Measurements from ENCODE around the gene SHROOM3.

SHROOM3 gene

DNA sequence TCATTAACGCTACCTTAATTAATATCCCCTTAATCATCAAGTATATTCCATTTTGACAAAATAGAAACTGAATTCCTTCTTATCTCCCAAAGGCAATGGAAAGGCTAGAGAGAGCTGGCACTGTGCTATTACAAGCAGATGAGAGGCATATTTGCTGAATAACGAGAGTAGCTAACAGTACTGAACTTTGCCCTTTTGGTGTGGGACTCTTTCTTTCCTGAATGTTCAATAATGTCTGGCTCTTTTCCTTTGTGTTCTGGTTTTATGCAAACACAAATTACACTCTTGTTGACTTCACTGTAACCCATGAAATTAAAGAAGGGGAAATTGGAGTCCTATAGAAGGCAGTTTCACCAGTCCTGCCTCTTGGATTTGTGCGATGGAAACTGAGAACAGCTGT lies 63.5 kb downstream of the SHROOM3 start:
- peak; percentile 1 for DNase-seq

DNA sequence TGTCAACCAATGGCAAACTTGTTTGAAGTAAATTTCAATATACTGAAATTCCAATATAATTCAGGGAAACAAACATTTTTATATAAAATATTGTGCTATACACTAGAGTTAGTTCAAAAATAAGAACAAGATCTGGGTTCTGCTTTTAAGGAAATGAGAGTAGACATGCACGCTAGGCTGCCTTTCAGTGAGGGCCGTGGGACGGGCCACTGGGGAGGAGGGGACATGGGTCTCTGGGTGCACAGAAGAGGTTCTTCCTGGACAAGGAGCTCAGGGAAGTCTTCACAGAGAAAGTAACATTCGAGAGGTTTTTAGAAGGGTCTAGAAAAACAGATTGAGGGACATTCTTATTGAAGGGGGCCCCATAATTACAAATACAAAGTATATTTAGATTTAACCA lies 64.4 kb downstream of the SHROOM3 start:
- DNase-seq: no peak

DNA sequence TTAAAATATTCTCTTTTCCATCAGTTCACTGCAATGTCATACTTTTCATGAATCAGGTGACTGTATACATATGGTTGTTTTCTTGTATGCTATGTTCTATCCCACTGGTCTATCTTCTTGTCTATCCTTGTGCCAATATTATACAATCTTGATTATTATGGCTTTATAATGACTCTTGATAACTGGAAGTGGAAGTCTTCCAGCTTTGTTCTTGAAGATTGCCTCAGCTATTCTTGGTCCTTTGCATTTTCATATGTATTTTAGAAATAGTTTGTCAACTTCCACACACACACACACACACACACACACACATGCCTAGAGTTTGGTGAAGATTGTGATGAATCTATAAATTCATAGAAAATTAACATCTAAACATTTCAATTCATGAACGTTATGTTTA lies 67.9 kb downstream of the SHROOM3 start:
- no peak for DNase-seq

DNA sequence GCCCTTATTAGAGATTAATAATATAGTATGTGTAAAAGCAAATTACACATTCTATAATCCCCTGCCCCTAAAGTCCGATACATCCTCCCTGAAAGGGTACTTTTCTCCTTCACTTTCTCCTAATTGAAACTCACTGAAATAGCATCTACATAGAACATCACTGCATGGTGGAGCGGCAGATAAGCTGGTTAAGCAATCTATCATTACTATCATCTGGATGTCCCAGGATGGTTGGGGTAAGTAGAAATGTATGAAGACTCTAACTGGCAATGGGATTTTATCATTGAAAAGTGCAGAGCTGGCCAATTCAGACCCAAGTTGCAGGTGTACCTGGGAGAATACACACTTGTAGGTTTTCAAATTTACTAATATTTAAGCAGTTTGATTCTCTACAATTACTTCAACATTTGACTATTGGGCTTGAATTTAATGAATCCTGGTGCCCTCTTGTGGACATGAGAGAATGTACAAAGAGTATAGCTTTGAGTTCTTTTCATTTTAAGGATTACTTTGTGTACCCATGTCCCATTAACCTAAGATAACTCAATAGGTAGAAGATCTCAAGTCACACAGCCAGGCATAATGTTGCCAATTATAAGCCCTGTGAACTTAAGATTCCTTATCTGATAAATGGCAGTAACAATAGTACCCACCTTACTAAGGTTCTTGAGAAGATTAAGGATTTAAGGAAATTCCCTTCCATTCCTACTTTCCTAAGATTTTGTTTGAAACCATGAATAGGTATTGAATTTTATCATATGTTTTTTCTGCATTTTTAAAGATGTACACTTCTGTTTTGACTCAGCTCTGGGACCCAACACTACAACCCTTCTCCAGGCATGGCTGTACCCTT lies 69.8 kb downstream of the SHROOM3 start:
- DNase-seq: peak; percentile 6

DNA sequence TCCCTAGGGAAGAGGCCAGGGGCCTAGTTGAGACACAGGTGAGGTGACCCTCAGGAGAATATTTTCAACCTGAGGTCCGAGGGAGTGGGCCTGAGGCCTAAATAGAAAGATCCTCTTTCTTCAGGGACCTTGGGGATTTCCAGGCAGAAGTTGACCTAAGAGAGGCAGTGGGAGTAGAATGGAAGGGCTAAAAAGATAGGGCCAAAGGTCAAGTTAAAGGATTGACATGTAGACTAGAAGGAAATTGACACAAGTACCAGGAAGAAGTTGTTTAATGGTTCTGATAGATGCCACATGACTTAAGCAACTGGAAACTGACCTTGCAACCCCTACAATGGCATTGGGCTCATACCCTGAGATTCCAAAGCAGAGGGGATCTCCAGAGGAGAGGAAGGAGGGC lies 76.9 kb downstream of the SHROOM3 start:
- DNase-seq: no peak

DNA sequence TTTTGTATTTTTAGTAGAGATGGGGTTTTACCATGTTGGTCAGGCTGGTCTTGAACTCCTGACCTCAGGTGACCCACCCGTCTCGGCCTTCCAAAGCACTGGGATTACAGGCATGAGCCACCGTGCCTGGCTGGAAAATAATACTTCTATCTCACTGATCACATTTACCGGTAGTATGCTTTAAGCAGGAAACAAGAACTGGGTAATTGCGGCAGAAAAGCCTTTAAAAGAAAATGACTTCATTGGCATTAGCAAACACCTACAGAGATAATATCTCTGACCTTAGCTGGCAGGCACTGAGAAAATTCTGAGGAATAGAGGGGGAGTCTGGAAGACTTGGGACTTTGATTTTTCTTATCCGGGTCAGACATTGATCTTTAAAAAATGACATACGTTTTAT lies 78.5 kb downstream of the SHROOM3 start:
- no peak for DNase-seq

DNA sequence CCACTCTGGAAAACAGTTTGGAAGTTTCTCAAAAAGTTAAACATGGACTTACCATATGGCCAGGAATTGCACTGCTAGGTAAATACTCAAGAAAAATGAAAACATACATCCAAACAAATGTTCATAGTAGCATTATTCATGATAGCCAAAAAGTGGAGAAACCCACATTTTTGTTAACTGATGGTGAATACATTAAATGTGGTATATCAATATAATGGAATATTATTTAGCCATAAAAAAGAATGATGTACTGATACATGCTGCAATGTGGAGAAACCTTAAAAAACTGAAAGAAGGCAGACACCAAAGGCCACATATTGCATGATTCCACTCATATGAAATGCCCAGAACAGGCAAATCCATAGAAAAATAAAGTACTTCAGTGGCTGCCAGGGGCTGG lies 79.1 kb downstream of the SHROOM3 start:
- no peak for DNase-seq

DNA sequence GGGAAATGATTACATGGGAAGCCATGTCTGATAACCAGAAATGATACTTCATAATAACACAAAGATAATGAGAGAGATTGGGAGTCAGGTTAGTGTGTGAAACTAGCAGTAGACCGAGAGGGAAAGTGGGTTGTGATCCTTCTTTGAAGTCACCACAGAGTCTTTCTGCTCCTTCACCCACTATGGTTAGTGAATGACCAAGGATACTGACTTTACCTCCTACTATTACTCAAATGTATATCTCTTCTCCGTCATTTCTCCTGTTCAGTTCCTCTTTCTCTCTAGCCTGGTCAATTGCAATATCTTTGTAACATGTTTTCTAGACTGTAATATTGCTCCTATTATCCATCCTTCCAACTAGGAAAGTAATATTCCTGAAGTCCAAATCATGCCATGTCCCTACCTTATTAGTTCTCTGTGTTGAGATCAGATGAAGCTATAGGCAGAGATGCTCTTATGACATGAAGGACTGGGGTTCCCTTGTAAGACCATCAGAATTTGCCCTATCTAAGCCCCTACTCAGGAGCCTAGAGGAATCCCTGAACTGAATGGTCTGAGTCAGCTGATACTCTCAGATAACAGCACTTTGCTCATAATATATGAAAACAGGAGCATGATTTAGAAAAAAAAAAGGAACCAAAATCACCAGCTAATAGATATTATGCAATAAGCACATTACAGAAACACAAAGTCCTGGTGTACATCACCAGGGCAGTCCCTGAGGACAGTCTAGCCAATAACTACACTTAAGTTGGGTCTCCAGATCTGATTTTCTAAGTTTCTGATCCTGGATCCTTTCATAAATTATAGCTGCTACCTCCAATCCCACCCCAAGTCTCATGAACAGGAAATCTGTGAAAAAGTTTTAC lies 81.2 kb downstream of the SHROOM3 start:
- no peak for DNase-seq

DNA sequence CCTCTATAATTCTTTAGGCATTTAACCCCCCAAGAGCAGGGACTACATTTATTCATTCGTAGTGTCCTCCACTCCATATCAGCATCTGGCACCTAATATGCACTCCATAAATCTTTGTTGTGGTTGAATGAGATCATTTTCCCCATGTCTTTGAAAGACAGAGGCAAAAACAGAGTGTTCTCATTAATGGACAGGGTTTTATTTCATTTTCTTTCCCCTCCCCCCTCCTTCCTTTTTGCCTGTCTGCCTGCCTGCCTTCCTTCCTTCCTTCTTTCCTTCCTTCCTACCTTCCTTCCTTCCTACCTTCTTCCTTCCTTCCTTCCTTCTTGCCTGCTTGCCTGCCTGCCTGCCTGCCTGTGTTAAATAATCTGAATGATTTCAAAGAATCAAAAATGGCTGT lies 83.2 kb downstream of the SHROOM3 start:
- DNase-seq: no peak

DNA sequence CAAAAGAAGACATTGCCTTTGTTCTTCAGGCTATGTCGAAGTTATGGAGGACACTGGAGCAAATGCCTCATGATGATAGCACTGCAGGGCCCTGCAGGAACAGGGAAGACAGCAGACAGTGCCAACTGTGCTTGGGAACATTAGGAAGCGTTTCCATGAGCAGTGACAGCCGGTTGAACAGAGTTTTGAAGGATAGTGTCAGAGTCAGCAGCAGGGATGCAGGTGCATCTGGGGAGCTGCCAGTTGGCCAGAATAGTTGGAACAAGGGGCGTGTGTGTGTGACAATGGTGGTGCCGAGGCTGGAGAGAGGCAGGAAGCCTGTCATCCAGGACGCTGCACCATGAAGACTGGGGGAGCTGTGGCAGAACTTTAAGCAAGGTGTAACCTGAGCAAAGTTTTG lies 88.6 kb downstream of the SHROOM3 start:
- no peak for DNase-seq

DNA sequence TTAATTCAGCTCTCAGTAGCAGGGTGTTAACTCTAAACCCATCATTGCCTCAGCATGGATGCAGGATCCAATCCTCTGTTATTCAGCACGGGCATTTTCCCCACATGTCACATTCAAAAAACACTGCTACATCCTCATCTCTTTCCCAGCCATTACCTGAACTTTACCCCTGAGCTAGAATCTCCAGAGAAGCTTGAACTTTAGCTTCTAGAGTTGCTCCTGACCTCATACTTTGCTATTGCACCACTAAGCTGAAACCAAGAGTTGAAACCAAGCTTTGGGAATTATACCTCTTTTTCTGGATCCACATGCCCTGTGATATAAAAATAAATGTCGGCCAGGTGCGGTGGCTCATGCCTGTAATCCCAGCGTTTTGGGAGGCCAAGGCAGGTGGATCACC lies 90.7 kb downstream of the SHROOM3 start:
- DNase-seq: no peak

DNA sequence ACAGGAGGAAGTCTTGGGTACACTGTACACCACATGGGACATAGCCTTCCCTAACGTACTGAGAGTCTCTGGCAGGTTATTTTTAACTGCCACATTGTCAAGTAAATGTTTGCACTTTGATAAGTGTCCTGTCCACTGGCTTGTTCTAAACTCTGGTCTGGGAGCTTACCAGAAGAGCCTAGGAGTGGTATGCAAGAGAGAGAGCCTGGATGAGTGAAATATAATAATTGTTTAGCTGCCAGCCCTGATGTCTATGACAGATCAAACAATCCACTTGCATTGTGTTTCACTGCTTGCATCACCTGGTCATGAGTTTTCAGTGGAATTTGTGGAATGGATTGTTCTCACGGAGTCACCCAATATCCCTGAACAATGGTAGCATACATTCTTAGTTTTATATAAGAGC lies 91.6 kb downstream of the SHROOM3 start:
- no peak for DNase-seq

DNA sequence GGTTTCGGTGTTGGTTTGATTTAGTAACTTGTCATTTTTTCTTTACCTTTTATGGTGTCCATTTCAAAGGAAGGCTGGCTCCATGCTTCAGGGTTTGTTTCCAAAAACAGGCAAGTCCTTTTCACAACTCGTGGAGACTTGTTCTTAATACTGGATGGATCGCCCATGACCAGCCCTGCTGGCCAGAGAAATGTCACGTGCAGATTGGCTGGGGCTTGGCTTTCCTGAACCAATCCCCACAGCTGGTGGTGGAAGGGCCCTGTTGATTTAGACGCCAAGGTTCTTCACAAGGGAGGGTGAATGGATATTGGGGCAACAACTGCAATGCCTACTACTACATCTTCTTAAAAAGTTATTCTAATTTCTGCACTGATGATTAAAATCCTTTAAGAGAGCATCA lies 92.6 kb downstream of the SHROOM3 start:
- DNase-seq: no peak

DNA sequence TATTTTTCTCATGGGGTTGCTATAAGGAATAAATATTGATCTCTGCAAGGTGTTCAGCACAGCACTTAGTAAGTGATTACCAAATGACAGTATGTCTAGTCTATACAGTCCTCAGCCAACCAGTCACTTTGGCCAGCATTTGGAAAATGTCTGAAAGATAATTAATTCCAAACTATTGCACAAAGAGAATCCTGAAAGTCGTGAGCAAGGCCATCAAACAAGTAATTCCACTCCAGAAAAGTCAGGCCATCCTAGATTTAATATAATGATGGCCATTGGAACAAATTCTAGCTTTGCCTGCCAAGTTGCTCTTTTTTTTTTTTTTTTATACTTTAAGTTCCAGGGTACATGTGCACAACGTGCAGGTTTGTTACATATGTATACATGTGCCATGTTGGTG lies 96.6 kb downstream of the SHROOM3 start:
- no peak for DNase-seq

DNA sequence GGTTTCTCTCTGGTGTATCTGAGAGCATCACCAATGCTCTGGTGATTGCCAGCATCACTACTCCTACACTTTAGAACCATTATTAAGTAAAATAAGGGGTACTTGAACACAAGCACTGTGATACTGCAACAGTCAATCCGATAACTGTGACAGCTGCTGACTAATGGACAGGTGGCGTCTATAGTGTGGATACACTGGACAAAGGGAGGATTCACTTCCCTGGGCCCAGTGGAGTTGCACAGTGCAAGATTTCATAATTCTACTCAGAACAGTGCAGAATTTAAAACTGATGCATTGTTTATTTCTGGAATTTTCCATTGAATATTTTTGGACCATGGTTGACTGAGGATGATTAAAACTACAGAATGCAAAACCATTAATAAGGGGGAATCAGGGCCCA lies 97.8 kb downstream of the SHROOM3 start:
- no peak for DNase-seq

DNA sequence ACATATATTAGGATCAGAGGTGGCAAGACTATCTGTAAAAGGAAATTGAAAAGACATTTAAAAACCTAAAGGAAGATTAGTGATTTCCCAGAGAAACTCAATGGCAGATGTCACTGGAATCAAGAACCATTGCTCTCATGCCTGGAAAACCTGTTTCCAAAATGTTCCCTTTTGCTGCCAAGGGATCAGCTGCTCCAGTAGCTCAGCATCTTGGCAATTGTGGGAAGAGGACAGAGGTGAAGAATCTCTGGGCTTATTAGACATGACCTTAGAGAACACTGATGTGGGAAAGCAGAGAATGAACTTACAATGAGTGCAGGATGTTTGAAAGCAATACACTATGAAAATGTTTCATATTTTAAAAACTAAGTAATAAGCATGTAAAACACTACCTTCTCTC lies 98.3 kb downstream of the SHROOM3 start:
- no peak for DNase-seq

DNA sequence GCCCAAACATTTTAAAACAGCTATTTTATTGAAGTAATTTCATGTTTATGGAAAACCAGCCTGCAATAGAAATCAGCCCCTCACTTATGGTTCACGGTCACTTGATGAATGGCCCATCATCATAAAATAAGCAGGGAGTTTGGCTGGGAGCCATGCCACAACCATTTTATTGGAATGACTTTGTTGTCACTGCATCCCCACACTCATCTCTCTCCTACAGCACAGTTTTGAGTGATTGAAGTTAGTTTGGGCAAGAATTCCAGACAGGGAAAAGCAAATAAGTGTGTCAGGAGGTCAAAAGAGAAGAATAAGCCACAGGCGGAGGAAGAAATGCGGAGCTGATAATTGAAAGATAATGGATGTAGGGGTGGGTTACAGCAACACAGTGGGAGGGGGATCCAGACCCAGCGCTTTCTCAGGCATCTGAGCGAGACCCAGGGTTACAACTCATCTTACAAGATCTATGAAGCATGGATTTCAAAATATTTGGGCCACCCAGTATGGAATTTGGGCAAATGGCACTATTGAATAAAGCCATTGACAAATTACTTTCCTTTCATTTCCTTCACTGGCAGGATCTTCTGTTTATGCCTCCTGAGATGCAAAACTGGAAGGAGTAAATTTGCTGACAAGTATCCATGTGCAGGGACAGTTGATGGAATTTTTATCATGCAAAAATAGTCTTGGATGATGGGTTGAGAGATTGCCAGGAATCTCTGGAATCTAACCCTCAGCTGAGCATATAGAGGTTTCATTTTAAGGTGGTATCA lies 100.8 kb downstream of the SHROOM3 start:
- no peak for DNase-seq

DNA sequence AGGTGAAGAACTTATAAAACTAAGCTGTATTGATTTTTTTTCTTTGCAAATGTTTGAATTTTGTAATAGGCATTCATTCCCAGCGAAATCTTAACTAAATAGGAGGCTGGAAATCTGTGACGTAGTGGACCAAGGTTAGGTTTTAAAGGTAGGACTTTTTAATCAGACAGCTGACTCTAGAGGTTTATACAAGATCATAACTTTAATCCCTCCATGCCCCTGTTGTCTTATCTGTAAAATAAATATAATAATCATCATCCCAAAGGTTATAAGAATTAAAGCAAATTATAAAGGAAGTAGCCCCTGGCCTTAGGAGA lies 101.3 kb downstream of the SHROOM3 start:
- DNase-seq: no peak

DNA sequence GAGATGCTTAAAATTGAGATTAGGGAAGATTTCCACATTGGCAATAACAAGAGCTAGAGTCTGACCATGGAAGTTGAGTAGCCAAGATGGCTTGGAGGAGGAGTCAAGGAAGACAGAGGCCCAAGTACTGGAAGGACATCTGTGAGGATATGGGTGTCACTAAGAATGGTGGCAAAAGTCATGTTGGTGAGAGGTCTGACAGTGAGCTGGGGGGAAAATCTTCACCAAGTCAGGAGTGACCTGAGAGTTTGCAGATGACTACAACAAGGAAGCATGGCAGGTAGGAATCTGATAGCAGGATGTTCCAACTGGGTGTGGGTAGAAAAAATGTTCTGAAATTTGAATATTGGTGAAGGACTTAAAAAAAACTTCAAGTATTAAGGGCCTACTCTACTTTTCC lies 103.3 kb downstream of the SHROOM3 start:
- DNase-seq: no peak

DNA sequence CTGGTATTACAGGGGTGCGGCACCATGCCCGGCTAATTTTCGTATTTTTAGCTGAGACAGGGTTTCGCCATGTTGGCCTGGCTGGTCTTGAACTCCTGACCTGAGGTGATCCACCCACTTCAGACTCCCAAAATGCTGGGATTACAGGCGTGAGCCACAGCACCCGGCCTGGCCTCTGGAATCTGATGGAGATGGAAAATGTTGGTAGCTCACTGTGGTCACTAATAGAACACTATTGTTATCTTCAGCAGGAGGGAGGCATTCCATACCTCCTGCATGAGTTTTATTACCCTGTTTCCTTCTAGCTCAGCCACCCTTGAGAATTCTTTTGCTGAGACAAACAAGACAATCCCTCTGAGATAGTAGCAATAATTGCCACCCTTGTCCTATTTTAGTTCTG lies 105.0 kb downstream of the SHROOM3 start:
- no peak for DNase-seq

DNA sequence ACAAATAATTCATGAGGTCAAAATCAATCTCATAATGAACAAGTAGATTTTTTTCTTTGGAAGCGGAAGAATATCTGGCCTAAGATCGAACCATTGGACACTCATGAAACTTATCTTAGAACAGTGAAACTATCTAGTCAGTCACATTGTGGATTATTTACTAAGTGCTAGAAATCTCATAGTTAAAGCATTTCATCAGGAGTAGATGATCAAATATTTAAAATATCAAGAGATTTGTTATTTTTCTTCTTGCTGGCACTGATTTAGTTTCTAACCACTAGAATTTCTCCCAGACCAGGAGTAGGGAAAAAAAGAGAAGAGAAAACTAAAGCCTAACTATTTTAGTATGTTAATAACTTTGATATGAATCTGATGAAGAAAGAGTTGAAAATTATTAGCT lies 105.5 kb downstream of the SHROOM3 start:
- DNase-seq: no peak

DNA sequence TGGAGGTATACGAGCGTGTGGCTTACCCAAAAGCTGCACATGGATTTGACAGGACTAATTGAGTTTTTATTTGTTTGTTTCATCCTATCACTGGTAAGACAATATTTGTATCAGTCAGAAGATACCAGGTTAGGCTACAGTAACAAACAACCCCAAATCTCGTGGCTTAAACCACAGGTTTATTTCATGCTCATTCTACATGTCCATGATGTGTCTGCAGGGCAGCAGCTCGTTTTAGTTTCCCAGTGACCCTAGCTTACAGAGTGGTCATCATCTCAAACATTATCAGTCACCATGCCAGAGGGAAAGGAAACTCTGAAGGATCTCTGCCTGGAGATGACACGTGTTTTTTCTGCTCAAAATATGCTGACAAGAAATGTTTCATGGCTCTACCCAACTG lies 108.3 kb downstream of the SHROOM3 start:
- DNase-seq: no peak

DNA sequence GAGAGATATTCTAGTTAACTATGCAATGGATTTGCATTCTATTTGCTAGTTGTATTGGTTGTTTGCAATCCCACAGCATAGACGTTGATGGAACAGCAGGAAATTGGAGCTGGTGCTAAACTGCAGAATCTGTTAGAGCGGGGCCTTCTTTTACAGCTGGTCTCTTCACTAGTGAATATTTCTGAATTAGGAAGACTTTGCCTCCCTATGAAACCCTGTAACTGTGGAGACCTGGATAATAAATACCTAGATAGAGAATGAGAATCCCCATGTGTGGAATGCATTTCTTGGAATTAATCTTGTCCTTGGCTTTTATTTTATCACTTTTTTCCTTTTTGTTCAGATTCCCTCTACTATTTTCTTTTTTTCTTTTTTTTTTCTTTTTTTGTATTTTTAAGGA lies 109.7 kb downstream of the SHROOM3 start:
- DNase-seq: peak; percentile 41
